GM18873 (cell line): ENCODE results near the gene HDAC7.

Experiments
- ATAC-seq: cut with Tn5 transposase; IDR thresholded peaks from one replicate; pipeline ENCODE4 v1.9.1; 2021; ENCODE audit warnings: mild to moderate bottlenecking, moderate library complexity, moderate number of reproducible peaks; ENCODE audit not compliant: unreplicated experiment, low FRiP score

HDAC7 gene

GRCh38 chr12:47833591-47834012, 13.9 kb upstream of the HDAC7 start:
- ATAC-seq, result no peak

- no peak for ATAC-seq
These were observed 12.7 kb upstream of the HDAC7 start for GRCh38 chr12:47832263-47832933.

- ATAC-seq, result no peak
These were observed 9.9 kb upstream of the HDAC7 start for GRCh38 chr12:47829584-47829983.

GRCh38 chr12:47828976-47829482, 9.3 kb upstream of the HDAC7 start:
- no peak for ATAC-seq

GRCh38 chr12:47828008-47828975, 8.6 kb upstream of the HDAC7 start:
- ATAC-seq, result no peak

- ATAC-seq, result no peak
These were observed 5.5 kb upstream of the HDAC7 start for GRCh38 chr12:47825173-47825639.

- no peak for ATAC-seq
These were observed 4.9 kb upstream of the HDAC7 start for GRCh38 chr12:47824635-47825034.

- ATAC-seq, result no peak
These were observed 4.5 kb upstream of the HDAC7 start for GRCh38 chr12:47824198-47824597.

GRCh38 chr12:47823422-47824086, 3.9 kb upstream of the HDAC7 start:
- ATAC-seq, result no peak

GRCh38 chr12:47822863-47823262, 3.2 kb upstream of the HDAC7 start:
- ATAC-seq, result no peak

- no peak for ATAC-seq
These were observed 2.7 kb upstream of the HDAC7 start for GRCh38 chr12:47822401-47822800.

GRCh38 chr12:47821346-47821706, 1.6 kb upstream of the HDAC7 start:
- ATAC-seq, result no peak

GRCh38 chr12:47820631-47821345, 1.1 kb upstream of the HDAC7 start:
- ATAC-seq, result no peak

- peak; percentile 34 for ATAC-seq
These were observed 386 bp downstream of the HDAC7 start for GRCh38 chr12:47819138-47819895.

GRCh38 chr12:47818467-47819137, 1.1 kb downstream of the HDAC7 start:
- peak; percentile 12 for ATAC-seq

- ATAC-seq, result no peak
These were observed 1.7 kb downstream of the HDAC7 start for GRCh38 chr12:47818007-47818376.

- ATAC-seq, result no peak
These were observed 2.3 kb downstream of the HDAC7 start for GRCh38 chr12:47817272-47818006.
